ENCODE data around the gene SOCS6. TPM values are rescaled to one million over a fixed set of nuclear protein-coding genes. Genes with fewer than 3 reads are reported as not detected.

SOCS6 gene
- total RNA-seq, 1 experiment from 2014 or later = not detected

- Histone ChIP-seq H3K4me1 (ENCODE audit: low read length) (no peaks in the 10 kb centered on the region), H2AFZ (ENCODE audit: low read length) (no peak overlapping the region), H3K27me3 (ENCODE audit: low read length) (no peaks in the 10 kb centered on the region), H3K27ac (ENCODE audit: low read length) (no peak overlapping the region), H4K20me1 (ENCODE audit: insufficient read depth, low read depth, low read length) (no peaks in the 10 kb centered on the region), H3K9ac (ENCODE audit: low read length) (no peak overlapping the region), H3K4me2 (ENCODE audit: low read depth, low read length, poor library complexity, severe bottlenecking) (no peak overlapping the region), H3K9me2 (replicated peaks; ENCODE audit: insufficient read depth, low read length) (no peaks in the 10 kb centered on the region), H3K79me2 (ENCODE audit: low read length) (no peaks in the 10 kb centered on the region), H3K36me3 (ENCODE audit: insufficient read depth, low read length) (no peaks in the 10 kb centered on the region), H3K9me3 (ENCODE audit: low read length) (no peaks in the 10 kb centered on the region), H3K4me3 (ENCODE audit: low read length) (no peak overlapping the region)
- DNase-seq = no peak
These were observed 19.9 kb downstream of the SOCS6 start for GRCh38 chr18:70308555-70309294.

GRCh38 chr18:70310560-70311320, 21.9 kb downstream of the SOCS6 start:
- H3K79me2 ChIP-seq (ENCODE audit: low read length) = no peaks in the 10 kb centered on the region

GRCh38 chr18:70311726-70312125, 22.9 kb downstream of the SOCS6 start:
- no peaks in the 10 kb centered on the region for H3K36me3 ChIP-seq (ENCODE audit: insufficient read depth, low read length)
- no peaks in the 10 kb centered on the region for H3K9me2 ChIP-seq (replicated peaks; ENCODE audit: insufficient read depth, low read length)
- H2AFZ ChIP-seq (ENCODE audit: low read length) = no peak overlapping the region
- no peaks in the 10 kb centered on the region for H3K79me2 ChIP-seq (ENCODE audit: low read length)
- no peaks in the 10 kb centered on the region for H3K4me1 ChIP-seq (ENCODE audit: low read length)
- H4K20me1 ChIP-seq (ENCODE audit: insufficient read depth, low read depth, low read length) = no peaks in the 10 kb centered on the region
- H3K4me2 ChIP-seq (ENCODE audit: low read depth, low read length, poor library complexity, severe bottlenecking) = no peak overlapping the region
- H3K27ac ChIP-seq (ENCODE audit: low read length) = no peak overlapping the region
- H3K27me3 ChIP-seq (ENCODE audit: low read length) = no peaks in the 10 kb centered on the region
- no peak for DNase-seq
- no peak overlapping the region for H3K4me3 ChIP-seq (ENCODE audit: low read length)
- no peak overlapping the region for H3K9ac ChIP-seq (ENCODE audit: low read length)
- no peaks in the 10 kb centered on the region for H3K9me3 ChIP-seq (ENCODE audit: low read length)

More at GRCh38 chr18:70310560-70311320, 21.9 kb downstream of the SOCS6 start:
- no peaks in the 10 kb centered on the region for H4K20me1 ChIP-seq (ENCODE audit: insufficient read depth, low read depth, low read length)
- no peak overlapping the region for H3K9ac ChIP-seq (ENCODE audit: low read length)
- no peak overlapping the region for H2AFZ ChIP-seq (ENCODE audit: low read length)
- H3K4me2 ChIP-seq (ENCODE audit: low read depth, low read length, poor library complexity, severe bottlenecking) = no peak overlapping the region
- no peaks in the 10 kb centered on the region for H3K9me3 ChIP-seq (ENCODE audit: low read length)
- H3K4me3 ChIP-seq (ENCODE audit: low read length) = no peak overlapping the region
- H3K9me2 ChIP-seq (replicated peaks; ENCODE audit: insufficient read depth, low read length) = no peaks in the 10 kb centered on the region
- H3K27ac ChIP-seq (ENCODE audit: low read length) = no peak overlapping the region
- no peaks in the 10 kb centered on the region for H3K36me3 ChIP-seq (ENCODE audit: insufficient read depth, low read length)
- no peaks in the 10 kb centered on the region for H3K4me1 ChIP-seq (ENCODE audit: low read length)
- H3K27me3 ChIP-seq (ENCODE audit: low read length) = no peaks in the 10 kb centered on the region
- DNase-seq = no peak

GRCh38 chr18:70313640-70314039, 24.8 kb downstream of the SOCS6 start:
- no peak for DNase-seq
- no peaks in the 10 kb centered on the region for H3K4me1 ChIP-seq (ENCODE audit: low read length)
- no peak overlapping the region for H3K9ac ChIP-seq (ENCODE audit: low read length)
- no peaks in the 10 kb centered on the region for H3K27me3 ChIP-seq (ENCODE audit: low read length)
- H3K9me2 ChIP-seq (replicated peaks; ENCODE audit: insufficient read depth, low read length) = no peaks in the 10 kb centered on the region
- no peak overlapping the region for H3K4me3 ChIP-seq (ENCODE audit: low read length)
- no peak overlapping the region for H2AFZ ChIP-seq (ENCODE audit: low read length)
- H3K4me2 ChIP-seq (ENCODE audit: low read depth, low read length, poor library complexity, severe bottlenecking) = no peak overlapping the region
- no peak overlapping the region for H3K27ac ChIP-seq (ENCODE audit: low read length)
- no peaks in the 10 kb centered on the region for H4K20me1 ChIP-seq (ENCODE audit: insufficient read depth, low read depth, low read length)
- no peaks in the 10 kb centered on the region for H3K79me2 ChIP-seq (ENCODE audit: low read length)
- no peaks in the 10 kb centered on the region for H3K36me3 ChIP-seq (ENCODE audit: insufficient read depth, low read length)
- H3K9me3 ChIP-seq (ENCODE audit: low read length) = no peaks in the 10 kb centered on the region

GRCh38 chr18:70314151-70314782, 25.4 kb downstream of the SOCS6 start:
- no peak overlapping the region for H3K27ac ChIP-seq (ENCODE audit: low read length)
- H4K20me1 ChIP-seq (ENCODE audit: insufficient read depth, low read depth, low read length) = no peaks in the 10 kb centered on the region
- H3K4me2 ChIP-seq (ENCODE audit: low read depth, low read length, poor library complexity, severe bottlenecking) = no peak overlapping the region
- H3K4me1 ChIP-seq (ENCODE audit: low read length) = no peaks in the 10 kb centered on the region
- H3K36me3 ChIP-seq (ENCODE audit: insufficient read depth, low read length) = no peaks in the 10 kb centered on the region
- H3K27me3 ChIP-seq (ENCODE audit: low read length) = no peaks in the 10 kb centered on the region
- no peak overlapping the region for H3K4me3 ChIP-seq (ENCODE audit: low read length)
- no peaks in the 10 kb centered on the region for H3K79me2 ChIP-seq (ENCODE audit: low read length)
- DNase-seq = no peak
- H3K9me2 ChIP-seq (replicated peaks; ENCODE audit: insufficient read depth, low read length) = no peaks in the 10 kb centered on the region
- H3K9ac ChIP-seq (ENCODE audit: low read length) = no peak overlapping the region
- no peak overlapping the region for H2AFZ ChIP-seq (ENCODE audit: low read length)
- no peaks in the 10 kb centered on the region for H3K9me3 ChIP-seq (ENCODE audit: low read length)

GRCh38 chr18:70319187-70319586, 30.3 kb downstream of the SOCS6 start:
- Histone ChIP-seq H3K36me3 (ENCODE audit: insufficient read depth, low read length) (no peaks in the 10 kb centered on the region), H4K20me1 (ENCODE audit: insufficient read depth, low read depth, low read length) (no peaks in the 10 kb centered on the region), H3K27me3 (ENCODE audit: low read length) (no peaks in the 10 kb centered on the region), H3K27ac (ENCODE audit: low read length) (no peak overlapping the region), H3K4me3 (ENCODE audit: low read length) (no peak overlapping the region), H2AFZ (ENCODE audit: low read length) (no peak overlapping the region), H3K9me2 (replicated peaks; ENCODE audit: insufficient read depth, low read length) (no peaks in the 10 kb centered on the region), H3K9me3 (ENCODE audit: low read length) (no peaks in the 10 kb centered on the region), H3K4me1 (ENCODE audit: low read length) (no peaks in the 10 kb centered on the region), H3K4me2 (ENCODE audit: low read depth, low read length, poor library complexity, severe bottlenecking) (no peak overlapping the region), H3K79me2 (ENCODE audit: low read length) (no peaks in the 10 kb centered on the region), H3K9ac (ENCODE audit: low read length) (no peak overlapping the region)
- DNase-seq = no peak

- DNase-seq = no peak
- Histone ChIP-seq H3K9me2 (replicated peaks; ENCODE audit: insufficient read depth, low read length) (no peaks in the 10 kb centered on the region), H4K20me1 (ENCODE audit: insufficient read depth, low read depth, low read length) (no peaks in the 10 kb centered on the region), H3K27ac (ENCODE audit: low read length) (no peak overlapping the region), H3K4me1 (ENCODE audit: low read length) (no peaks in the 10 kb centered on the region), H3K9me3 (ENCODE audit: low read length) (no peaks in the 10 kb centered on the region), H3K36me3 (ENCODE audit: insufficient read depth, low read length) (no peaks in the 10 kb centered on the region), H3K27me3 (ENCODE audit: low read length) (no peaks in the 10 kb centered on the region), H3K79me2 (ENCODE audit: low read length) (no peaks in the 10 kb centered on the region), H3K4me3 (ENCODE audit: low read length) (no peak overlapping the region), H2AFZ (ENCODE audit: low read length) (no peak overlapping the region), H3K4me2 (ENCODE audit: low read depth, low read length, poor library complexity, severe bottlenecking) (no peak overlapping the region), H3K9ac (ENCODE audit: low read length) (no peak overlapping the region)
These were observed 32.8 kb downstream of the SOCS6 start for GRCh38 chr18:70321616-70322015.

GRCh38 chr18:70322385-70322784, 33.5 kb downstream of the SOCS6 start:
- H3K27me3 ChIP-seq (ENCODE audit: low read length) = no peaks in the 10 kb centered on the region
- H3K4me2 ChIP-seq (ENCODE audit: low read depth, low read length, poor library complexity, severe bottlenecking) = no peak overlapping the region
- no peaks in the 10 kb centered on the region for H3K9me3 ChIP-seq (ENCODE audit: low read length)
- H3K36me3 ChIP-seq (ENCODE audit: insufficient read depth, low read length) = no peaks in the 10 kb centered on the region
- H3K4me1 ChIP-seq (ENCODE audit: low read length) = no peaks in the 10 kb centered on the region
- no peak overlapping the region for H3K27ac ChIP-seq (ENCODE audit: low read length)
- H3K79me2 ChIP-seq (ENCODE audit: low read length) = no peaks in the 10 kb centered on the region
- no peak overlapping the region for H3K4me3 ChIP-seq (ENCODE audit: low read length)
- no peaks in the 10 kb centered on the region for H3K9me2 ChIP-seq (replicated peaks; ENCODE audit: insufficient read depth, low read length)
- H3K9ac ChIP-seq (ENCODE audit: low read length) = no peak overlapping the region
- no peaks in the 10 kb centered on the region for H4K20me1 ChIP-seq (ENCODE audit: insufficient read depth, low read depth, low read length)
- no peak for DNase-seq
- H2AFZ ChIP-seq (ENCODE audit: low read length) = no peak overlapping the region

All from Karpas-422 (cell line).